CD4-positive, alpha-beta T cell treated with Interferon alpha-2 for 1 hour (primary cell): ENCODE results near the gene HBA2.
"Not testable (repeated sequence)": the region's sequence is repeated elsewhere in the genome, so short reads cannot be mapped to it uniquely, and the experiment has no call there.

Experiments used
- DNase-seq, 2 donors: peaks; one replicate each; pipeline ENCODE4 v3.0.0-alpha.2; 2020 to 2022

Gene HBA2

DNA sequence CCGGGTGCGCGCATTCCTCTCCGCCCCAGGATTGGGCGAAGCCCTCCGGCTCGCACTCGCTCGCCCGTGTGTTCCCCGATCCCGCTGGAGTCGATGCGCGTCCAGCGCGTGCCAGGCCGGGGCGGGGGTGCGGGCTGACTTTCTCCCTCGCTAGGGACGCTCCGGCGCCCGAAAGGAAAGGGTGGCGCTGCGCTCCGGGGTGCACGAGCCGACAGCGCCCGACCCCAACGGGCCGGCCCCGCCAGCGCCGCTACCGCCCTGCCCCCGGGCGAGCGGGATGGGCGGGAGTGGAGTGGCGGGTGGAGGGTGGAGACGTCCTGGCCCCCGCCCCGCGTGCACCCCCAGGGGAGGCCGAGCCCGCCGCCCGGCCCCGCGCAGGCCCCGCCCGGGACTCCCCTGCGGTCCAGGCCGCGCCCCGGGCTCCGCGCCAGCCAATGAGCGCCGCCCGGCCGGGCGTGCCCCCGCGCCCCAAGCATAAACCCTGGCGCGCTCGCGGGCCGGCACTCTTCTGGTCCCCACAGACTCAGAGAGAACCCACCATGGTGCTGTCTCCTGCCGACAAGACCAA lies at the start of gene HBA2:
HBA2 (plus strand) TSS at position 503 of the 568 bp plus-strand sequence; CDS start at position 540, 37 bp downstream.
- DNase-seq: not testable (repeated sequence)

DNA sequence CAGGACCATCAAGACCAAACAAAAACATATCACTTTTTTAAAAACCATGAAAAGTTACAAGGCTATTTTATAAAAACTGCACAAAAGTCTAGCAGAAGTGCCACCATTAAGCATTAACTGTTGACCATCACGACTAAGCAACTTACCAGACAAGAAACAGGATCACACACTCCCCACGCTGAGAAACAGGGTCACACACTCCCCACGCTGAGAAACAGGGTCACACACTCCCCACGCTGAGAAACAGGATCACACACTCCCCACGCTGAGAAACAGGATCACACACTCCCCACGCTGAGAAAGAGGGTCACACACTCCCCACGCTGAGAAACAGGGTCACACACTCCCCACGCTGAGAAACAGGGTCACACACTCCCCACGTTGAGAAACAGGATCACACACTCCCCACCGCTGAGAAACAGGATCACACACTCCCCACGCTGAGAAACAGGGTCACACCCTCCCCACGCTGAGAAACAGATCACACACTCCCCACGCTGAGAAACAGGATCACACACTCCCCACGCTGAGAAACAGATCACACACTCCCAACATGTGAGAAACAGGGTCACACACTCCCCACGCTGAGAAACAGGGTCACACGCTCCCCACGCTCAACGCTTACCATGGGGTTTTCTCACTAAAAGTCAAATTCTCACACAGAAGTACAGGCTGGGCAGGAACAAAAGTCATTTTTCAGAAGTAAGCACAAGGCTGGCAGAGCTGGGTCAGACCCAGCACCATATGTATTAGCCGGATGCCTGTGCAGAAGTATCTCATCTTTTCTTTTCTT lies 48.9 kb upstream of the HBA2 start:
- peak; percentile 27 to 40 for DNase-seq

DNA sequence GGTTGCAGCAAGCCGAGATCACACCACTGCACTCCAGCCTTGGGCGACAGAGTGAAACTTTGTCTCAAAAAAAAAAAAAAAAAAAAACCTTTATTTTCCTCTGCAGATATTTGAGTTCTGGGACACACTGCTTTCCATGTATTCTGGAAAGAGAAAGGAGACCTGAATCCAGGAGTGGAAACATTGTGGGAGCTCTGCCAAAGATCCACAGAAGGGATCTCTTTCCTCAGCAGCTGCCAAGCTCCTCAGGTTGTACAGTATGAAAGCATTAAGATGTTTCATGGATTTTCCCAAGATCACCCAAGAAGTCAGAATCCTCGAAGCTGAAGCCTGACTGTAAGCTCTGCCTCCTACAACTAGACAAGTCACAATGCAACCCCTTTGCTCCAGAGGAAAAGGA lies 47.7 kb upstream of the HBA2 start:
- DNase-seq: no peak

DNA sequence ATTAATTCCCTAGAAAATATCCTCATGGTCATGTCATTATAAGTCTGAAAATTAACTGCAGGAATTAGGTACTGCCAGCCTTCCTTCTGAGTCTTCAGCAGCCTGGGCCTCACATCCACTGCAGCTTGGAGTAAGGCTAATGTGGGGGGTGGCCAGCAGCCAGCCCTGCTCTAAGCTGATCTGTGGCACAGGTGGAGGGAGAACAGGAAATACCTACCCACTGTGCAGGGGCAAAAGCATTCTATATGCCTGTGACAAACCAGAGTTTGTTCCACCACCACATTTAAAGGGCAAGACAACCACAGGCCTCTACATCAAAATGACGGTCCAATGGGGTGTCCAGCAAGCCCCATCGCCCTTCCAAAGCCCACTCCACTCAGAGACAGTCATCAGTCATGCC lies 43.6 kb upstream of the HBA2 start:
- DNase-seq: no peak

DNA sequence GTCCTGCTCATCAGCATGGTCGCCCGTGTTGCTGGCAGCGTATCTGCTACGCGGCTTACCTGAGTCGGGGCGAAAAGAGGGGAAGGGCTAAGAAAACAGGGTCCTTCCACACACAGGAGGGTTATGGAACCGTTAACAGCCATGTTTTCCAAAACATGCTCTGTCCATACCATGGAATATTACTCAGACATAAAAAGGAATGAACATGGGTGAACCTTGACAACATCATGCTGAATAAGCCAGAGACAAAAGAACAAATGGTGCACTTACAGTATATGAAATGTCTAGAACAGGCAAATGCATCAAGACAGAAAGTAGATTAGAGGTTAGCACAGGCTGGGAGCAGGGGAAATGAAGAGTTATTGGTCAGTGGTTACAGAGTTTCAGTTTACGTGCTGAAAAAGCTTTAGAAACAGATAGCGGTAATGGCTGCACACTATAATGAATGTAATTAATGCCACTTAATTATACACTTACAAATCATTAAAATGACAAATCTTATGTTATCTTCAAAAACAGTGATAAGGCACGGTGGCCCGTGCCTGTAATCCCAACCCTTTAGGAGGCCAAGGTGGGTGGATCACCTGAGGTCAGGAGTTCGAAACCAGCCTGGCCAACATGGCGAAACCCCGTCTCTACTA lies 42.0 kb upstream of the HBA2 start:
- DNase-seq: no peak

DNA sequence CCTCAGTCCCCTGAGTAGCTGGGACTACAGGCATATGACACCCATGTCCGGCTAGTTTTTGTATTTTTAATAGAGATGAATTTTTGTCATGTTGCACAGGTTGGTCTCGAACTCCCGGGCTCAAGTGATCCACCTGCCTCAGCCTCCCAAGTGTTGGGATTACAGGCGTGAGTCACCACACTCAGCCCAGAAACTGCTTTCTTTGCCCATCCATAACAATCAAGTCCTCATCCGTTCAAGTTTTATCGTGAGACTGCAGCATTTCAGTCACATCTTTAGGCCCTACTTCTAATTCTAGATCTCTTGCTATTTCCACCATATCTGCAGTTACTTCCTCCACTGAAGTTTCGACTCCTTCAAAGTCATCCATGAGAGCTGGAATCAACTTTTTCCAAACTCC lies 40.6 kb upstream of the HBA2 start:
- DNase-seq: no peak

DNA sequence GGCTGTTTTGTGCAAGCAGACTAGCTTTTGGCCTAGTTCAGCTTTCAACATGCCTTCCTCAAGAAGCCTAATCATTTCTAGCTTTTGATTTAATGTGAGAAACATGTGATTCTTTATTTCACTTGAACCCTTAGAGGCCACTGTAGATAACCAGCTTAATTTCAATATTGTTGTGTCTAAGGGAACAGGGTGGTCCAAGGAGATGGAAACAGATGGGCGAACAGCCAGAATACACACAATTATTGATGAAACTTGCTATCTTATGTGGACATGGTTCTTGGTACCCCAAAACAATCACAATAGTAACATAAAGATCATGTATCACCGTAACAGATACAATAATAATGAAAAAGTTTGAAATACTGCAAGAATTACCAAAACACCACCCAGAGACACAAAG lies 39.0 kb upstream of the HBA2 start:
- no peak for DNase-seq

DNA sequence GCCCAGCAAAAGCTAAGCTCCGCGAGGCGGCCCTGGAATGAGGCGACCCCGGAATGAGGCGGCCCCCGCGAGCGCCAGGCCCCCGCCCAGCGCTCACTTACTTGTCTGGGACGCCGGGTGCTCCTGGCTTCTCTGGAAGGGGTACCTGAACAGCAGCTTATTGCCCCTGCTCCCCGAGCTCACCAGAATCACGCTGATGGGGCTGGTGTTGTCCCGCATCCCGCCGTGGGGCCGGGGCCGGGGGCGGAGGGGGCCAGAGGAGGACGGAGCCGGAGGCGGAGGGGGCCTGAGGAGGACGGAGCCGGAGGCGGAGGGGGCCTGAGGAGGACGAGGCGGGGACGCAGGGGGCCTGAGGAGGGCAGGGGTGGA lies 34.6 kb upstream of the HBA2 start:
- DNase-seq: peak; percentile 9 to 24

DNA sequence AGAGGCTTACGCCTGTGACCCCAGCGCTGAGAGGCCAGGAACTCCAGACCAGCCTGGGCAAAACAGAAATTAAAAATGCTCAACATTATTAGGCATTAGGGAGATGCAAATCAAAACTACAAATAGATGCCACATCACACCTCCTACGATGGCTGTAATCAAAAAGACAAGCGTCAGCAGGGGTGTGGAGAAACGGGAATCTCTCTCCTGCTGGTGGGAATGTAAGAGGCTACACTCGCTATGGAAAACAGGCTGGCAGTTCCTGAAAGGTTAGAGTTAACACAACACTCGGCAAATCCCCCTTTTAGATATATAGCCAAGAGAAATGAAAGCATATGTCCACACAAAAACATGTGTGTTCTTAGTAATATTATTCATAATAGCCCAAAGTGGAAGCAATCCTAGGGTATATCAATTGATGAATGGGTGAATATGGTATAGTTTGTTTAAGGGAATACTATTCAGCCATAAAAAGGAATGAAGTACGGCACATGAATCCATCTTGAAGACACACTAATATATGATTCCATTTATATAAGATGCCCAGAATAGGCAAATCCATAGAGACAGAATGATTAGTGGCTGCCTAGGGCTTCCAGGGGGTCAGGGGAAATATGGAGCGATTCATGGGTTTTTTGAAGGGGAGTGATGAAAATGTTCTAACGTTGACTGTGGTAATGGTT lies 32.4 kb upstream of the HBA2 start:
- no peak for DNase-seq

DNA sequence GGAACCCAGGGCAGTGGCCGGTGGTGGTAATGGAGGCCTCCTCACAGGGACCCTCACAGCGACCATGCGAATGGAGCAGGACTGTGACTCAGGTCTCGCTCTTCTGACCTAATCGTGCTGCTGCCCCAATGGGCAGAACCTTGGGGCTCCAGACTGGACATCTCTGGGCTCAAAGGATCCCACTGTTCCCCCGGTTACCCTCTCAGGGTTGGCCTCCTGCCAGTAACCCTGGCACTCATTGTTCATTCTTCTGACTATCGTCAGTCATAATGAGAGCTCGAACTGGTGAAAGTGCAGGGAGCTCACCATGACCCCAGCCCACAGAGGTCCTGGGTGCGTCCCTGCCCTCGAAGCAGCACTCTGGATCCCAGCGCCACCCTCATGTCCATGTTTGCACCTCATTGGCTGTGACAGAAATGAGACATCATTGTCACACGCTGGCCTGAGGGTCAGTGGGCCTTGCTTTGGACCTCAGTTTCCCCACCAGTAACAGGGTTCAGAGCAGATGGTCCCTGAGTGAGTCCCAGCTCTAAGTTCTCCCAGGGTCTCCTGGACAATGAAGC lies 30.2 kb upstream of the HBA2 start:
- no peak for DNase-seq

DNA sequence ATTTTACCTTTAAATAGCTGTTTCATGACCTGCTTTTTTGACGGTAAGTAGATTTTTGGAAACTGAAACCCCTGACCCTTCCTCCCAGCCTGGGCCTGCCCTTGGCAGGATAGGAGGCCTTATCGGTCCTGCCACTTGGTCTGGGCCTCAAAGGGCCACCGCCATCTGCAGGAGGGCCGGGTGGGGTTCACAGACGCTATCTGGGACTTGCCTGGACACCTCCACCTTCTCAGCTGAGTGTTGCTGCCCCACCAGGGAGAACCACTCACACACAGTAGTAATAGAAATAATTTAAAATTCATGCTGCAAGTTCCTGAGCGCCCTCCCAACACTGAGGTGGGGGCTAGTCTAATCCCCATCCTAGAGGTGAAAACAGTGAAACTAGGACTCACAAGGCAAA lies 29.6 kb upstream of the HBA2 start:
- no peak for DNase-seq

DNA sequence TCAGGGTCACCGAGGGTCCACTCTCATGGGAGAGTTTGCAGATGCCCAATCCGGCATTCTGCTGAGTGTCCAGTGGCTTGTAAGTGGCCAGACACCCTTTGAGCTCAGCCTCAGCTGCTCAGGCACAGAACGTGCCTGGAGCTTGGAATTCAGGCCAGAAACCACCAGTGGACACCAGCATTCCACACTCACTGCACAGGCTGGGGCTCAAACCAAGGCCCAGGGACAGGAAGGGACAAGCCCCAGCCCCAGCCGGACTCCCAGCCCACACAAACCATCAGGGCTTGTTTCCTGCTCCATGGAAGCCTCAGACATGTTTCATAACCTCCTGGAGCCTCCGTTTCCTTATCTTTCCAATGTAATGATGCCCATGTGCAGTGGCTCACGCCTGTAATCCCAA lies 29.2 kb upstream of the HBA2 start:
- no peak for DNase-seq

DNA sequence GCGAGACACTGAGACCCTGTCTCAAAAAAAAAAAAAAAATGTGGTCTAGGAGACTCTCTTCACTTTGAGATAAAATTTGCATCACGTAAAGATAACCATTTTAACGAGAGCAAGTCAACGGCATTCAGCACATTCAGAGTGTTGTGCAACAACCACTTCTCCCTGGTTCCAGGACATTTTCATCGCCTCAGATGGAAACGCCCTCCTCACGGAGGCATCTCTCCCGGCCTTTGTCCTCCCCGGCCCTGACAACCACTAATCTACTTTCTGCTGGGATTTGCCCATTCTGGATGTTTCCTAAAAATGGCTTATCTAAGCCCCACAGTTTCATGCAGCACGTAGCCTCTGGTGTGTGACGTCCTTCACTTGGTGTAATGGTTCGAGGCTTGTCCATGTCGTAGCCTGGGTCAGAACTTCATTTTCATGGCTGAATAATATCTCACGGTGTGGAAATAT lies 27.9 kb upstream of the HBA2 start:
- DNase-seq: no peak

DNA sequence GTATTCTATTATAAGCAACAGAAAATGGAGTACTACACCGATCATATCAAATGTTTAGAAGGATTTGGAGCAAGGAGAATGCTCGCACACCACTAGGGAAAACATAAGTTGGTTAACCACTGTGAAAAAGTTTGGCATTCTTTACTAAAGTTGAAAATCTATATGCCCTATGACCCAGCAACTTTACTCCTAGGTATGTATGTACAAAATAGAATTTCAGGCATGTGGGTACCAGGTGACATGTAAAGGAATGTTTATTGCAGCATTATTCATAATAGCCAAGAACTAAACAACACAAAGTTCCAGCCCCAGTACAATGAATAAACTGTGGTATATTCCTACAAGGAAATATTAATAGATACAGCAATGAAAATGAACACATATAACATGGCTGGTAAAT lies 26.0 kb upstream of the HBA2 start:
- DNase-seq: no peak

DNA sequence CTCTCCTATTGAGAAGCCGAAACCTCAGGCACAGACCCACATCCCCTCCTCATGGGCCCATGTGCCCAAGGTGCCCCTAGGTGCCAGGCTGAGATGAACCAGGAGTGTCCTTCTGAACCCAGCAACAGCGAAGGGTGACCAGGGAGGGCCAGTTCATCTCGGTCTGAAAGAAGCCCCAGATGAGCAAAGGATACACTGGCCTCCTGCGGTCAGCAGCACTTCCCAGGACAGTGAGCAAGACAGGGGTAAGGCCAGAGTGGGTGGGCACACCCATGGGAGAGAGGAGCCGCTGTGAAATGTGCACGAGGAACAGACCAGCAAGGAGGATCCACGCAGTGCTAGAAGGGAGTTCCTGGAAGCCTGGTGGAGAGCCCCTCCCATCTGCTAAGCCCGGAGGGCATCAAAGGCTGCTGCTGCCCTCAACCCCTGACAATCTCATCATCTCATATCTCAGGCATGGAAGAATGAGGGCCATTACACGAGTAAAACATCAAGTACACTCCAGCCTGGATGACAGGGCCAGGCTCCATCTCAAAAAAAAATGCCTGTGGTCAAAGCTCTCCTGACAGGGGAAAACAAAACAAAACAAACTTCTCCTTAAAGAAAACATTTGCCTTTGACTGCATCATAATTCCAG lies 23.5 kb upstream of the HBA2 start:
- no peak for DNase-seq

DNA sequence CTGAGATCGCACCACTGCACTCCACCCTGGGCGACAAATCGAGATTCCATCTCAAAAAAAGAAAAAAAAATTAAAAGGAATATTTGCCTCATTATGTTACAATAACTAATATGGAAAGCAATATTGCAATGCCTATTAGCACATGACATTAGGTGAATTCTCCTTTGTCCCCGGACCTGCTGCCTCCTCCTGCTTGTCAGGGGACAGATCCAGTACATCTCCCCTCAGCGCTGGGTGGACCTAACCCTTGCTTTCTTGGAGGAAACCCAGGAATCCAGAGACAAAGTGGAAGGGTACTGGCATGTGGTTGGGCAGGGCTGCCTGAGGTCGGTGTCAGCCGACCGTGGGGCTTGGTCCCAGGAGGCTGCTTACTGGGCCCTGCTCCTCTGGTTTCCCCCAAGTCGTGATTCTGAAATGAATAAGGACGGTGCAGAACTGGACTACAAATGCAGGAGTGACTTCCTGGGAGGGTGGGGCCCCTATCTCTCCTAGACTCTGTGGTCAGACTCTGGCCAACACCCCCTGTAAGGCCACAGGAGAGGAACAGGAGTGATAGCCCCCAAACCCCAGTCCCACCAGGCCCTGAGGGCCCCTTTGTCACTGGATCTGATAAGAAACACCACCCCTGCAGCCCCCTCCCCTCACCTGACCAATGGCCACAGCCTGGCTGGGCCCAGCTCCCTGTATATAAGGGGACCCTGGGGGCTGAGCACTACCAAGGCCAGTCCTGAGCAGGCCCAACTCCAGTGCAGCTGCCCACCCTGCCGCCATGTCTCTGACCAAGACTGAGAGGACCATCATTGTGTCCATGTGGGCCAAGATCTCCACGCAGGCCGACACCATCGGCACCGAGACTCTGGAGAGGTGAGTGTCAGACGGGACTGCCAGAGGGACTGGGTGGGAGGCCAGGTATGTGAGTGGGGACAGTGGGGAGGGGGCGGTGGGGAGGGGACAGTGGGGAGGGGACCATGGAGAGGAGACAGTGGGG lies 20.2 kb upstream of the HBA2 start, which contains the start of gene HBZ:
HBZ (plus strand) TSS at position 504 of the 988 bp plus-strand sequence; CDS start at position 770, 266 bp downstream.
- no peak for DNase-seq

DNA sequence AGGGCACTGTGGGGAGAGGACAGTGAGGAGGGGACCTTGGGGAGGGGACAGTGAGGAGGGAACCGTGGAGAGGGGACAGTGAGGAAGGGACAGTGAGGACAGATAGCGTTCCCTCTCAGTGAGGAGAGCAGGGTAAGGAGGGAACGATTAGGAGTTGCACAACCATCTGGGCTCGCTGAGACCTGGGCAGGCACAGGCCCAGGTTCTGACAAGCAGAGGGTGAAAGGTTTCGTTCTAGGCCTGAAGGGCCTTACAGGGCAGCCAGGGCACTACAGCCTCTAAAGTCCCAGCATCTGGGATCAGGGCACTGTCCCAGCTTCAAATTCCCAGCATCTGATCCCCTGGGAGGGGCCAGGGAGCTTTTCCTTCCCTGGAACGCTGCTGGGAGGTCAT lies 19.6 kb upstream of the HBA2 start:
- not testable (repeated sequence) for DNase-seq

DNA sequence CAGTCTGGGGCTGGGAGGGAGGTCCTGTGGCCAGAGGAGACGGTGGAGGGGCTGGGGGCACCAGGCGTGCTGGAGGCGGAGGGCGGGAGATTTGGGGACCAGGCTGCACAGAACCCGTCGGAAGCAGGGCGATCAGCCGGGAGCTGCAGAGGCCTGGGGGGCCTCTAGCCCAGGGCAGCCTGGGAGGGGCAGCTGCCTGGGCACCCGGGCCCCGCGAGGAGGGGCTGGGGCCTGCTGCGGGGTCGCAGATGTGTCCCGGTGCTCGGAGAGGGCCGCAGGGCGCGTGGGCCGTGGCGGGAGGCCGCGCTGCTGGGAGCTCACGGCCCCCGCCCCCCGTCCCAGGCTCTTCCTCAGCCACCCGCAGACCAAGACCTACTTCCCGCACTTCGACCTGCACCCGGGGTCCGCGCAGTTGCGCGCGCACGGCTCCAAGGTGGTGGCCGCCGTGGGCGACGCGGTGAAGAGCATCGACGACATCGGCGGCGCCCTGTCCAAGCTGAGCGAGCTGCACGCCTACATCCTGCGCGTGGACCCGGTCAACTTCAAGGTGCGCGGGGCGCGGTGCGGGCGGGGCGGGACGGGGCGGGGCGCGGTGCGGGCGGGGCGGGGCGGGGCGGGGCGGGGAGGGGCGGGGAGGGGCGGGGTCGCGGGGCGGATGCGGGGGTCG lies 19.0 kb upstream of the HBA2 start:
- DNase-seq: not testable (repeated sequence)

DNA sequence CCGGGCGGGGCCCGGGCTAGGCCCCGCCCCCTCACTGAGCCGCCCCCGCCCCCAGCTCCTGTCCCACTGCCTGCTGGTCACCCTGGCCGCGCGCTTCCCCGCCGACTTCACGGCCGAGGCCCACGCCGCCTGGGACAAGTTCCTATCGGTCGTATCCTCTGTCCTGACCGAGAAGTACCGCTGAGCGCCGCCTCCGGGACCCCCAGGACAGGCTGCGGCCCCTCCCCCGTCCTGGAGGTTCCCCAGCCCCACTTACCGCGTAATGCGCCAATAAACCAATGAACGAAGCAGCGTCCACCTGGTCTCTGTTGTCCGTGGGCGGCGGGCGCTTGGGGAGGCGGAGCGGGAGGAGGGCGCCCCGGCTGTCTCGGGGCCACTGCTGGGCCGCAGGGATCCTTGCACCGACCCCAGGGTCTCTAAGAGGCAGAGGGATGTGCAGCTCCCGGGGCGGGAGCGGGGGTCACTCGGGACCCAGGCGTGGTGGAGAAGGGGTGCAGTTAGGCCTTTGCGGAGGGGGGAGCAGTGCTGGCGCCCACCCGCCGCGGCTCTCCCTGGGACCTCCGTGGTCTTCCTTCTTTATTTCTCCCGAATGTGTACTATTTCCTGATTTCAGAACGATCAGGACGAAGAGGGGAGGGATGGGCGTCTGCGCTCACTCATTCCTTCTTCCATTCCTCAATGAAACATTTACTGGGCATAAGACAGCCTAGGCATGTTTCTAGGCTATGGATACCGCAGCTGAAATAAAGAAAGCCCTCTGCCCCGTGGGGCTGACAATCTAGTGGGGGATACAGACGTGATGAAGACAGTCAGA lies 18.3 kb upstream of the HBA2 start:
- peak in 1 of 2 donors; percentile 4 for DNase-seq

DNA sequence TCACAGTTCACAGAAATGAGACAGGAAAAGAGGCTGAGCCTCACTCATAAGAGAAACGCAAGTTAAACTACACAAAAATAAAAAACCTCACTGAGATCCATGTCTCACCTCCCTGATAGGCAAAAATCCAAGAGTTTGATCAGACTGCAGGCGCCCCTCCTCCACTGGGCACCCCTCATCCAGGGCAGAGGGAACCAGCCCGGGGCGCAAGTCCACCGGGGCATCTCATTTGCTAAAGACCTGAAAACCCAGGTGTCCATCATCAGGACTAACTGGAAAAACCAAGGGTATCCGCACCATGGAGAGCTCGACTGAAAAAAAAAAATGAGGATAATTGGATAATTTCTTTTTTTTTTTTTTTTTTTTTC lies 17.7 kb upstream of the HBA2 start:
- no peak for DNase-seq
